Measurements from ENCODE around the gene UST.

DNA sequence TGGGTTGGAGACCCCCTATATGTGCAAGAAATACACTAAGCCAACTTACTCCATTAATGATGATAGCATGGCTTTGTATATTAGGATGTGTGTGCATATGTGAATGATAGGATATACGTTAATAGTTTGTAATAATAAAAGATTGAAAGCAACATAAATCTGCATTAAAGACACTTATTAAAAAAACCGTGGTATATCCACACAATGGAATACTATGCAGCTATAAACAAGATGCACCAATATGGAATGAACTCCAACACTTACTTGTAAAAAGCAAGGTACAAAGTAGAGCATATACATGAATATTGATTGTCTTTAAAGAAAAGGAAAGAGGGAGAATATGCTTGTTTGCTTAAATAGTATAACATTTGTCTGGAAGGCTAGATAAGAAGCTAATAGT is 68.0 kb downstream of the UST start:
- no peak for TF ChIP-seq SUZ12 (IDR thresholded peaks at IDR 0.05; ENCODE audit: extremely low read depth, insufficient read depth, insufficient read length)
- no peak for TF ChIP-seq YY1 (IDR thresholded peaks at IDR 0.05; ENCODE audit: insufficient read depth, insufficient read length)
- TF ChIP-seq ZNF274 (IDR thresholded peaks at IDR 0.05; ENCODE audit: low read depth, low read length) = no peak

Data from NT2/D1 (cell line).